Aorta (tissue), 5 donors: ENCODE measurements around the gene IL3. TPM values are rescaled to one million over a fixed set of nuclear protein-coding genes. Genes with fewer than 3 reads are reported as not detected.

Source experiments
- ATAC-seq: fragments of 200-7000 bp; cut with Tn5 transposase; one replicate; pipeline ENCODE4 v1.9.1; 2022; ENCODE audit warnings: moderate library complexity; ENCODE audit not compliant: low FRiP score
- DNase-seq, 2 donors: peaks; one replicate each; pipeline ENCODE4 v3.0.0-alpha.2; 2020
- H3K27ac ChIP-seq, 2 donors: one replicate each; pipeline ENCODE4 v1.5.1; 2013; ENCODE audit warnings: low read length in 2 of 2, mild to moderate bottlenecking in 2 of 2, moderate library complexity in 2 of 2, control low read depth in 1 of 2, inconsistent platforms in 1 of 2, low read depth in 1 of 2
- H3K27me3 ChIP-seq, 2 donors: one replicate each; pipeline ENCODE4 v1.6.1; 2013; ENCODE audit warnings: control low read depth in 1 of 2, low read length in 1 of 2, mild to moderate bottlenecking in 1 of 2, moderate library complexity in 1 of 2; ENCODE audit not compliant: insufficient read depth in 2 of 2, control insufficient read depth in 1 of 2
- H3K36me3 ChIP-seq, 2 donors: one replicate each; pipeline ENCODE4 v1.6.1; 2013; ENCODE audit warnings: control low read depth in 1 of 2, low read length in 1 of 2, mild to moderate bottlenecking in 1 of 2; ENCODE audit not compliant: insufficient read depth in 2 of 2, control insufficient read depth in 1 of 2
- H3K4me1 ChIP-seq, 2 donors: one replicate each; pipeline ENCODE4 v1.6.1; 2013; ENCODE audit warnings: low read length in 2 of 2, control low read depth in 1 of 2, mild to moderate bottlenecking in 1 of 2, moderate library complexity in 1 of 2; ENCODE audit not compliant: insufficient read depth in 2 of 2, control insufficient read depth in 1 of 2
- H3K4me3 ChIP-seq, 2 donors: one replicate each; pipeline ENCODE4 v1.5.1; 2013; ENCODE audit warnings: low read length in 2 of 2, control low read depth in 1 of 2, mild to moderate bottlenecking in 1 of 2
- H3K9me3 ChIP-seq: one replicate; pipeline ENCODE4 v1.6.1; 2013; ENCODE audit warnings: mild to moderate bottlenecking, low read length; ENCODE audit not compliant: control insufficient read depth
- WGBS, 2 donors: extraction: QIAGEN DNeasy Blood & Tissue Kit; methylation state at CpG; one replicate each; pipeline ENCODE4 v1.1.7; 2013; 5-methylcytosine and 5-hydroxymethylcytosine counted together
- intact Hi-C, 2 donors: fragments of 100-400 bp; cut with DNase I; formaldehyde crosslinking; loops; one replicate each; pipeline versions ENCODE4 v1.14.2 to v1.15.0; 2022
- polyA plus RNA-seq, 2 donors: library from polyadenylated mRNA; stranded (reverse); fragments of 200-250 nt; gene quantifications; one replicate each; pipeline ENCODE4 v1.2.3, GENCODE V29; 2013
- total RNA-seq, 2 donors: library from RNA; stranded (reverse); fragmentation: NEBNext Ultra II Directional; extraction: Animal tissue kit (Norgen Biotek cat#: 25700); gene quantifications; one replicate each; pipeline ENCODE4 v1.2.1, GENCODE V29; 2021
- donor health status: healthy with polysubstance abuse.
- donor health status: Bipolar disorder and iron deficiency.
- donor health status: DM: no; HTN: no; CAD: no.
- donor health status: DM: no; HTN: no; CAD: no.
- donor health status: DM: yes; HTN: yes; CAD: no.

Gene IL3
- total and polyA plus RNA-seq, 4 donors, result not detected

GRCh38 chr5:132037353-132037752 lies 23.1 kb upstream of the IL3 start:
- Histone ChIP-seq H3K4me1 (no peaks in the 10 kb centered on the region), H3K9me3 (no peaks in the 10 kb centered on the region), H3K36me3 (no peaks in the 10 kb centered on the region), H3K4me3 (no peak overlapping the region), H3K27me3 (no peaks in the 10 kb centered on the region), H3K27ac (no peak overlapping the region)
- WGBS, 2 donors, result 46 to 62% methylated on average over 2 of the region's 2 CpGs
- no peak for DNase-seq
- no peak for ATAC-seq
- intact Hi-C loops, result no loop called here

GRCh38 chr5:132044207-132044606 lies 16.2 kb upstream of the IL3 start:
- H3K4me3 ChIP-seq, result no peak overlapping the region
- peak in 1 of 2 donors; percentile 63 for DNase-seq
- H3K27ac ChIP-seq, result no peak overlapping the region
- no peaks in the 10 kb centered on the region for H3K27me3 ChIP-seq
- H3K9me3 ChIP-seq, result no peaks in the 10 kb centered on the region
- H3K36me3 ChIP-seq, result no peaks in the 10 kb centered on the region
- intact Hi-C loops, result no loop called here
- no peak for ATAC-seq
- no peaks in the 10 kb centered on the region for H3K4me1 ChIP-seq
- 85 to 88% methylated on average over 10 of the region's 10 CpGs for WGBS, 2 donors

GRCh38 chr5:132046880-132047299 lies 13.6 kb upstream of the IL3 start:
- DNase-seq, result peak in 1 of 2 donors; percentile 21
- 83 to 86% methylated on average over 7 of the region's 7 CpGs for WGBS, 2 donors

GRCh38 chr5:132049093-132049492 lies 11.4 kb upstream of the IL3 start:
- Histone ChIP-seq H3K9me3 (no peaks in the 10 kb centered on the region), H3K27ac (no peak overlapping the region), H3K36me3 (no peaks in the 10 kb centered on the region), H3K27me3 (no peaks in the 10 kb centered on the region), H3K4me1 (no peaks in the 10 kb centered on the region), H3K4me3 (no peak overlapping the region)
- 71 to 76% methylated on average over 4 of the region's 4 CpGs for WGBS, 2 donors
- ATAC-seq, result no peak
- DNase-seq, result no peak
- intact Hi-C loops, result no loop called here

More at GRCh38 chr5:132046880-132047299, 13.6 kb upstream of the IL3 start:
- no peak overlapping the region for H3K4me3 ChIP-seq
- ATAC-seq, result no peak
- H3K4me1 ChIP-seq, result no peaks in the 10 kb centered on the region
- no peaks in the 10 kb centered on the region for H3K27me3 ChIP-seq
- H3K9me3 ChIP-seq, result no peaks in the 10 kb centered on the region
- H3K36me3 ChIP-seq, result no peaks in the 10 kb centered on the region
- H3K27ac ChIP-seq, result no peak overlapping the region
- intact Hi-C loops, result no loop called here

- WGBS, 2 donors, result 94 to 95% methylated on average over 12 of the region's 12 CpGs
- Histone ChIP-seq H3K4me3 (no peak overlapping the region), H3K4me1 (no peaks in the 10 kb centered on the region), H3K27me3 (no peaks in the 10 kb centered on the region), H3K9me3 (no peaks in the 10 kb centered on the region), H3K27ac (no peak overlapping the region), H3K36me3 (no peaks in the 10 kb centered on the region)
- DNase-seq (no peak), ATAC-seq (no peak)
- intact Hi-C loops, result no loop called here
Measured at GRCh38 chr5:132049559-132049958, 10.9 kb upstream of the IL3 start.

GRCh38 chr5:132050136-132050535 lies 10.3 kb upstream of the IL3 start:
- no peak overlapping the region for H3K27ac ChIP-seq
- 80% methylated on average over 5 of the region's 5 CpGs for WGBS, 2 donors
- no peaks in the 10 kb centered on the region for H3K27me3 ChIP-seq
- no peak overlapping the region for H3K4me3 ChIP-seq
- peak in 1 of 2 donors; percentile 82 for DNase-seq
- intact Hi-C loops, result no loop called here
- H3K9me3 ChIP-seq, result no peaks in the 10 kb centered on the region
- H3K4me1 ChIP-seq, result no peaks in the 10 kb centered on the region
- no peaks in the 10 kb centered on the region for H3K36me3 ChIP-seq
- ATAC-seq, result no peak

GRCh38 chr5:132050661-132051552 lies 9.5 kb upstream of the IL3 start:
- DNase-seq, result peak in 1 of 2 donors; percentile 20
- no peak overlapping the region for H3K27ac ChIP-seq
- H3K9me3 ChIP-seq, result no peaks in the 10 kb centered on the region
- H3K4me1 ChIP-seq, result no peaks in the 10 kb centered on the region
- ATAC-seq, result no peak
- intact Hi-C loops, result no loop called here
- H3K36me3 ChIP-seq, result no peaks in the 10 kb centered on the region
- 84 to 87% methylated on average over 9 of the region's 9 CpGs for WGBS, 2 donors
- no peak overlapping the region for H3K4me3 ChIP-seq
- no peaks in the 10 kb centered on the region for H3K27me3 ChIP-seq

GRCh38 chr5:132052520-132052919 lies 7.9 kb upstream of the IL3 start:
- intact Hi-C loops, result no loop called here
- no peak overlapping the region for H3K27ac ChIP-seq
- no peak for ATAC-seq
- 75 to 77% methylated on average over 10 of the region's 10 CpGs for WGBS, 2 donors
- no peaks in the 10 kb centered on the region for H3K4me1 ChIP-seq
- no peaks in the 10 kb centered on the region for H3K9me3 ChIP-seq
- peak; percentile 22 to 71 for DNase-seq
- H3K27me3 ChIP-seq, result no peaks in the 10 kb centered on the region
- no peaks in the 10 kb centered on the region for H3K36me3 ChIP-seq
- H3K4me3 ChIP-seq, result no peak overlapping the region

GRCh38 chr5:132053483-132053882 lies 7.0 kb upstream of the IL3 start:
- ATAC-seq (no peak), DNase-seq (no peak)
- Histone ChIP-seq H3K36me3 (no peaks in the 10 kb centered on the region), H3K4me3 (no peak overlapping the region), H3K4me1 (no peaks in the 10 kb centered on the region), H3K27me3 (no peaks in the 10 kb centered on the region), H3K27ac (no peak overlapping the region), H3K9me3 (no peaks in the 10 kb centered on the region)
- 88 to 94% methylated on average over 4 of the region's 4 CpGs for WGBS, 2 donors
- intact Hi-C loops, result no loop called here
